Measurements from ENCODE around the gene CLASRP.
A peak's percentile ranks its signal among the peaks of the same experiment; 100 is the strongest.
"Not testable (repeated sequence)": the region's sequence is repeated elsewhere in the genome, so short reads cannot be mapped to it uniquely, and the experiment has no call there.

The CLASRP gene

DNA sequence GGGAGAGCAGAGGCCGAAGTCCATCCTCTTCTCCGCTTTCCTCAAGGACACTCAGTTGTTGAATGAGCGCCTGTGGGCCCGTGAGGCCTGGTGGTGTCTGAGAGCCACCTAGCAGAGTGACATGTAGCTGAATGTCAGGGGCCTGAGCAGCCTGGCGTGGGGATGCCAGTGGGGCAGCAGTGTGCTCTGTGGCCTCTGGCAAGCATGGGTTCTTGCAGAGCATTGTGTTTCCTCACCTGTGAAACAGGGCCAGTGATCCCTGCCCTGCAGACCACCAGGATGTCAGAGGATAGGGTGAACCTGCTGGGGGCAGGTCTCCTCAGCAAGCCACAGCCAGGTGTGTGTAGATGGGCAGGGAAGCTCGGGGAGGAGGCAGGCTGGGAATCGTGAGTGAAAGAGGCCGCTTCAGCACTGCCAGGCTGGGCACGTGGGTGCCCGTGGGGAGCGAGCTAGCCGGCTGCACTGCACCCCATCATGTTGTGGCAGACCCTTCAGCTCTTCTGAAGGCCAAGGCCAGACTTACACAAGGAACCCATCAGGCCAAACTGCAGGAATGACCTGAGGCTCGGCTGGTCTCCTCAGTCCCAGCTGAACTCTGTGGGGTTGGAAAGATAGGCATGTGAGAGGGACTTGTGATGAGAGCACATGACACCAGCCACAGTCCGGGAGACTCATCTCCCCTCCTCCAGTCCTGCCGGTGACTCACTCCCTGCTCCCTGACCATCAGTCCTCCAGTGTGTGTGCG lies 59.1 kb downstream of the CLASRP start:
- DNase-seq, result peak in 9 of 10 donors; percentile 41 to 95 (median 56)
- intact Hi-C loops (cut with DNase I), result no loop called here

DNA sequence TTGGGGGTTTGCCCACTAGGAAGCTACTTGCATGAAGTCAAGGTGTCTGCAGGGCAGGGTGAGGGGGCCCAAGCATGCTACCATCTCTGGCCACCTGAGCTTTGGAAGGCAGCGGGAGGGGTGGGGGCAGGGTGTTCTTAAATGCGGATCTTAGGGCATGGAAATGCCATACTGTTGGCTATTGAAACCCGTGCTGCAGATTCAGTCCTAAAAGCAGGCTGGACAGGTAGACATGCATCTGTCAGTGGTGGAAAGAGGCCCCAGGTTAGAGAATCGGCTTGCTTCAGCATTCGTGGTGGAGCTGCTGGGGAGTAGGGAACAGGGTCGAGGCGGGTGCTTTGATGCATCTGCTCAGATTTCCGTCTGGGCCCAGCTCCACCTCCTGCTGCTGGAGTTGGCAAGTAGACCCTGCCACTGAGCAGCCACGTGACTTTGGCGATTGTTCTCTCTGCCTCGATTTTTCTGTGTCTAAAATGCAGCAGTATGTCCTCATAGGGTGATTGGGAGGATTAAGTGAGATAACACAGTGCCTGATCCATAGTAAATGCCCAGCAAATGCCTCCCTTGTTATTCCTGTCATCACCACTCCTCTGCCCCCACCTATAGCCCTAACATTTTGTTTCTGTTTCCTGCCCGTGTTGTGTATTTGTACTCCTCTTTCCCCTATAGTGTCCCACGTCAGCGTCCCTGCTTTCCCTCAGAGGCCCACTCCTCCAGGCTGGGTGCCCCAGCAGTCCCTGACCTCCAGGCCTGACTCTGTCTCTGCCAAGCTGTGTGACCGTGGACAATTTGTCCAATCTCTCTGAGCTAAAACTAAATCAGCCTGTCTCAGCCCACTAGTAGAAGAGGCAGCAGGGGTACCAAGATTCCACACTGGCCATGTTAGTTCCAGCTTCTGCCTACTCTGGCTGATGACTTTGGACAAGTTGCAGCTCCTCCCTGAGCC lies 59.9 kb downstream of the CLASRP start:
- intact Hi-C loops (cut with DNase I), result no loop called here
- DNase-seq, result peak; percentile 72 to 96 (median 80)

DNA sequence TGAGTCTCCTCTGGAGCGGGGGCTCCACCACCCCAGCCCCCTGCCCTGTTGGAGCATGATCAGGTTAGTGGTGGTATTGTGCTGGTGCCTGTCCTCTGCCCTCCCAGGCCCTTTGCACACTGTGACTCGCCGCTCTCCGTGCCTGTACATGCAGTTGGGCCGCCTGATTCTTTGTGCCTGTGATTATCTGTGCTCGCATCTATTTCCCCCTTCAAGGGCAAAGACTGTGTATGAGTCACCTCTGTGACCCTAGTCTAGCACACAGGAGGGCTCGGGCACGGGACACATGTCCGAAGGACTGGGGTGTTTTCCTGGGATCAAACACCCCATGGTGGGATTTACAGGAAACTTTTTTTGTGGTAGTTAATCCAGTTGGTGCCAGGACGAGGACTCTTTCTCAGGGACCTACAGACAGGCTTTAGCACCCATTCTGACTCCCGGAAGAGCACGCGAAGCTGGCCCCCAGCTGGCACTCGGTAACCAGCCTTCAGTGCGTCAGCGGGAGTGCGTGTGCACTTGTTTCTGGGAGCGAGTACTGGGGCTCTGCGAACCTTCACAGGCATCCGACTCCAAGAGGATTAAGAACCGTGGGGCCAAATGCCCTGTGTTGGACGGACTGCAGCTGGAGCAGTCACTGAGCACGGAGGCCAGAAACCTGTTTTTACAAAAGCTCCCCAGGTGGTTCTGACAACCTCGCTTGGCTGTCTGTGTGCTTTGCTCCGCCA lies 60.8 kb downstream of the CLASRP start:
- intact Hi-C loops (cut with DNase I), result no loop called here
- no peak for DNase-seq

DNA sequence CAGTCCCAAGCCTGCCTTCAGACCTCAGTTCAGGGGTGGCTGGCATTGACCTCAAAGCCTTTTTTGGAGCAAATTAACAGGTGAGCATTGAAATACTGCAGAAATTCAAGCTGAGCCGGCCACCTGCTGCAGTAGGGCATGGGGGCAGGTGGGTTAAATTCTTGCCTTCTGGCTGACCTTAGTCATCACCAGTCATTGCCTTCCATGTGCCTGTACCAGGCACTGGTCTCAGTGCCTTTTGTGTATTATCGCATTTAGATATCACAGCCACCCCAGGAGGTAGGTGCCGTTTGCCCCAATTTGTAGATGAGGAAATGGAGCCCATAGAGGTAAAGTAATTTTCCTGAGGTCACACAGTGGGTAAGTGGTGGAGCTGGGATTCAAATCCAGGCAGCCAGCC lies 61.4 kb downstream of the CLASRP start:
- intact Hi-C loops (cut with DNase I), result no loop called here

DNA sequence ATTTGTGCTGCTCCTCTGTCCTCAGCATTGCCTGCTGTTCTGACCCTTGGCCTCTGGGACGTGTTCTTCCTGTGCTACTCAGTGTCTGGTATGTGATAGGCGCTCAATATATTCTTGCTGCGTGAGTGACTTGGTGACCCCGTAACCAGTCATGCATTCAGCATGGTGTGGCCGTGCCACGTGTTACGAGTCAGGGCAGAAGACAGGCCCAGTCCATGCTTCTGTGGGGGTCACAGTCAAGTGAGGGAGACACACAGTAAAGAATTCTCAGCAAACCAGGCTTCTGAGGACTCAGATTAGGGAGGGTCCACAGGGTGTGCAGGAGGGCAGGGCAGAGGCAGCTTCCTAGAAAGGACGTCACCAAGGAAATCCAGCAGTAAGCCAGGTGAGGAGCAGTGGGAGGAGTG lies 62.0 kb downstream of the CLASRP start:
- intact Hi-C loops (cut with DNase I), result no loop called here
- no peak for DNase-seq

More for the DNA sequence above, 61.4 kb downstream of the CLASRP start:
- no peak for DNase-seq

DNA sequence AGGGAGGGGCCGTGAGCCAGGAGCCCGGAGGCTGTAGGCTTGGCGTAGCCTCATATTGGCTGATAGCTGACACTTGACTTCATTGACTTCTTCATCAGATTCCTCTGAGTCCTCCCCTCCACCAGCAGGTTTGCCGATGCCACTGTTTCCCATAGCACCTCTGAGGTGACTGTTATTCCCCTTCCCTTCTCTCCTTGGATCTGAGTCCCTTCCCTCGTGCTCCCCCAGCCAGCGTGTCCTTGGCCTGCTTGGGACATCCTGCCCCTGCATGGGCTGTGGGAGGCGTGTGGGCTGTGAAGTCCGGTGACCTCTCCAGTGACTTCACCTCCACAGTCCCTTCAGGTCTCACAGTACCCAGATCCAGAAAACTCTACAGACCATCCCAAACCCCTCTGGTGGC lies 63.0 kb downstream of the CLASRP start:
- DNase-seq, result no peak

DNA sequence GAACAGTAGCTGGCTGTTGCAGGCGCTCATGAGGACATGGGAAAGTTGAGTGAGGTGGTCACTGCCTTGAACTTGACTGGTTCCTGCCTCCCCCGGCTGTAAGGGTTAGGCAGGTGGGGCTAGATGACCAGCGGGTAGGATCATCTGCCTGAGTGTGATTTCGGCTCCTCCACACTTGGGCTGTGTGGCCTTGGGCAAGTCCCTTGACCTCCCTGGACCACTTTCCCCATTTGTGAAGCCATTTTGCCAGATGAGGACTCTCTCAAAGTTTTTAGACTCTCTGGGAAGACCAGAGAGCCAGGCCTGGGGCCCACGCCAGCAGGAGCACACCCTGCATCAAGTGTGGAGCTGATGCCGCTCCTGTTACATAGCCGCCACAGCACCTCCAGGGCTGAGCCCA lies 63.6 kb downstream of the CLASRP start:
- no peak for DNase-seq
- intact Hi-C loops (cut with DNase I), result no loop called here

More for the DNA sequence above, 63.0 kb downstream of the CLASRP start:
- intact Hi-C loops (cut with DNase I), result no loop called here

DNA sequence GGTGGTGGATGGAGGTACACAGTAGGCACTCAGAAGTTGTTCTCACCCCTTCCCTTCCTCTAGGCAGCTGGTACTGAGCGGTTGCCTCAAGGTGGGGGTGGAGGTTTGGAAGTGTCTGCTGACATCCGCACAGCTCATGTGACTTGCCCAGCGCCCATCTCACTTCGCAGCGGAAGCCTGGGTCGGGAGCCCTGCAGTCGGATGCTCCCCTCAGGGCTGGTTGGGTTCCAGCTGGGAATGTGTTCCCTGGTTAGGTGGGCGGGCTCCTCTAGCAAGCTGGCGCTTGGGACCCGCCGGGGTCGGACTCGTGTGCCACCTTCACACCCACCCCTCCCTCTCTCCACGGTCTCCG lies 64.3 kb downstream of the CLASRP start:
- DNase-seq, result peak; percentile 19 to 95 (median 74)
- intact Hi-C loops (cut with DNase I), result no loop called here

DNA sequence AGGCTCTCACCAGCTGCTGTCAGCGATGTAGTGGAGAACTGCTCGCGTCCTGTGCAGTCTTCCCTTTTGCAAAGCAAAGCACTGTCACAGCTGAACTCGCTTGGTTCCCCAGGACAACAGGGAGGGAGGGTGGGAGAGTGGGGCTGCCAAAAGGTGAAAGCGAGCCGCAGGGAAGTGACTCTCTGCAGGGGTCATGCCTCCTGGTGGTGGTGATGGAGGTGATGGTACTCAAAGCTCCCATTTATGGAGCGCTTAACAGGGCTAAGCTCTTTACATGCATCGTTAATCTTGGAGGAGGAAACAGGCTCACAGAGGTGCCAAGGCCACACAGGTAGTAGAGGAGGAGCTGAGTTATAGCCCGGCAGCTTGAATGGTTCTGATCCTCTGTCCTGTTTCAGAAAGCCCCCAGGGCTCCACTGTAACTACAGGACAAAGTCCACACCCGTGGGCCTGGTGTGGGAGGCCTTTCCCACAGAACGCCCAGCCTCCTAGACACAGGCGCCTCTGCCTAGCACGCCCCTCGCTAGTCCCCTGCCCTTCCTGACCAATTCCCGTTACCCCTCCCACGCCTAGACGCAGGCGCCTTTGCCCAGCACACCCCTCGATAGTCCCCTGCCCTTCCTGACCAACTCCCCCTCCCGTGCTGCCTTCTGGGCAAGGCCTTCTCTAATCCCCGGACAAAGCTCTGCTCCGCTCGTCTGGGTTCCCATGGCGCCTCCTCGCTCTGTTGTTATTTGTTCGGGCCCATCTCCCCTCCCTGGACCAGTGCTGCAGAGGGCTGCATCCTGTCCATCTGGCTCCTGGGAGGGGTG lies 64.9 kb downstream of the CLASRP start:
- intact Hi-C loops (cut with DNase I), result no loop called here
- DNase-seq, result peak in 1 of 10 donors; percentile 85

DNA sequence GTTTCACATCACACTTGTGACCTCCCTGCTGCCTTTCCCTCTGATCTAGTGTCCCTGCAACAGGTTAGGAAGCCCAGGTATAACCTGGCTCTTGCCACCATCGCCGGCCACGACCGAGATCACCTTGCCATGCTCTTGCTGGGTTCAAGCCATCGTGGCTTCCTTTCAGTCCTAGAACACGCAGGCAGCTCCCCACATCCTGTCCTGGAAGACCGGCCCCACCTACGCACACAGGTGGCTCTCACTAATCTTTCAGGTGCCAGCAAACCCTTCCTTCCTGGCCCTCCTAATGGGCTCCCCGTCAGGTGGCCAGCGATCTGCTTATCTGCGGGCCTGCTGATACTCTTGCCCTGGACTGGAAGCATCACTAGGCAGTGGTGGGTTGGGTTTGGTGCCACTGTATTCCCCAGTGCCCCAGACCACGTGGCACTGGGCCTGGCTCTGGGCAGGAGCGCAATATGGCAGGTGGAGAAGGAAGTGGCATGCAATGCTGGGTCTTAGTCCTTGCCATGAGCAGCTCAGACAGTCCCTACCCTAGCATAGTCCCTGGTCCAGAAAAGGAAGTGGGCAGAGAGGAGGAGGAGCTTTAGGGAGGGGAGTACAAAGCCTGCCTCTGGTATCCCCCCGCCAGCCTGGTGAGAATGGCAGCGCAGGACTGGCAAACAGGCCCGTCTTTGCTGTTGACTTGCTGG lies 66.0 kb downstream of the CLASRP start:
- intact Hi-C loops (cut with DNase I), result no loop called here
- no peak for DNase-seq

DNA sequence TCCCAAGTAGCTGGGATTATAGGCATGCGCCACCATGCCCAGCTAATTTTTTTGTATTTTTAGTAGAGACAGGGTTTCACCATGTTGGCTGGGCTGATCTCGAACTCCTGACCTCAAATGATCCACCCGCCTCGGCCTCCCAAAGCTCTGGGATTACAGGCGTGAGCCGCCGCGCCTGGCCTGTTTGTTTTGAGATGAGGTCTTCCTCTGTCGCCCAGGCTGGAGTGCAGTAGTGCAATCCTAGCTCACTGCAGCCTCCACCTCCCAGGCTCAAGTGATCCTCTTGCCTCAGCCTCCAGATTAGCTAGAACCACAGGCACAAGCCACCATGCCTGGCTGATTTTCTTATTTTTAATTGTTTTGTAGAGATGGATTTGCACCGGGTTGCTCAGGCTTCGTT lies 67.5 kb downstream of the CLASRP start:
- DNase-seq; intact Hi-C loops (cut with DNase I): not testable (repeated sequence)

DNA sequence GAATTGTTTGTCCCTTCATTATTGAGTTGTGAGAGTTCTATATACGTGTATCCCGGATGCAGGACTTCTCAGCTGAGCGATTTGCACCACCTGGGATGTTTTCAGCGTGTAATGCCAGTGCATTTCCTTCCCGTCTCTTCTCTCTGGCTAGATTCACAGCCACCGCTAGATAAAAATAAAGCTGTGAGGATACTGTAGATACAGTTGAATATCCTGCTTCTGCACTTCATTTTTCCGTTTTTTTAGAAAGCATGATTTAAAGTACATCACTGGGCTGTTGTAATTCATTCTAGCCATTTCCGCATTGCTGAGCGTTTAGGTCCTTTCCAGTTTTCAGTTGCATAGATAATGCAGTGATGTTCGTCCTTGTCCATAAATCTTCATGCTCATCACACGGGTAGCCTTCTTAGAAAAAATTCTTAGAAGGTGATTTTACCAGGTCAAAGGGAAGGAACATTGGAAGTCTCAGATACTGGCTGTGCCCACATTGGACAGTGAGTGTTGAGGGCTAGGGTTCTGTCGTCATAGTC lies 68.8 kb downstream of the CLASRP start:
- intact Hi-C loops (cut with DNase I), result no loop called here
- DNase-seq, result no peak

DNA sequence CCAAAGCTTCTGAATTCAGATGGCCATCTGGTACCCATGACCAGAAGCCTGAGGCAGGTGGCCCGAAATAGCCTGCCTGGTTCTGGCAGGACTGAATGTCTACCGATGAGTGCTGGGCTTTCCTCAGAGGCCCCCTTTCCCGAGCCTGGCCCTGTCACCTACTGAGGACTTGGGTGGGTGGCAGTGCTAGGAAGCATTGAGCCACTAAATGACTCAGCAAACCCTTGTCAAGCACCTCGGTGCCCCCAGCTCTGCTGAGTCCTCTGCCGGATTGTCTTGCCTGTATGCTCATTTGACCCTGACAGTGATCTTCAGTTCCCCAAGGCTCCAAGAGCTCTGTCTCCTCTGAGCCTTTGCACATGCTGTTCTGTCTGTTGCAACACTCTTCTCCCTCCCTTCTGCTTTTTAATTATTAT lies 72.0 kb downstream of the CLASRP start:
- DNase-seq, result no peak
- intact Hi-C loops (cut with DNase I), result no loop called here

DNA sequence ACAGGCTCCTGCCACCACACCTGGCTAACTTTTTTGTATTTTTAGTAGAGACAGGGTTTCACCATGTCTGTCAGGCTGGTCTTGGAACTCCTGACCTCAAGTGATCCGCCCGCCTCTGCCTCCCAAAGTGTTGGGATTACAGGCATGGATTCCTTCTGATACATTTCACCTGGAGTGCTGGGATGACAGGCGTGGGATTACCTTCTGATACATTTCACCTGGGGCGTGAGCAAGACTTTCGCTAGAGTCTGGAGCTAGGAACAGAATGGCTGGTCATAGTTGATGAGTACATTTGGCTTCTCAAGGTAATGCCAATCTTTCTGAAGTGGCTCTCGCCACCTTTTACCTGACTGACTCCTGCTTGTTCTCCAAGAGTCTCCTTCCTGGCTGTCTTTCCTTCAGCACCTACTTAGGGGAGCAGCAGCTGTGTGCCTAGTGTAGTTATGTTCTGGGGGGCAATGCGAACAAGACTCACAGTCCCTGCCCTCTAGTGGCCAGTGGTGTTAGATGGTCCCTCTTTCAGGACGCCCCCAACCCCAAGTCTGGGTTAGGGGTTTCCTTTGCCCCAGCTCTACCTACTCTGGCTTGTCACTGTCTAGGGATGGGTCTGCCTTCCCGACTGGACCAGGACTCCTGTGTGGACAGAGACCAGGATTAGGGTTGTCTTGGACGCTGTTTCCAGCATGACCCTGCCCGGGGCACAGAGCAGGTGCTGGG lies 73.4 kb downstream of the CLASRP start:
- DNase-seq, result no peak

DNA sequence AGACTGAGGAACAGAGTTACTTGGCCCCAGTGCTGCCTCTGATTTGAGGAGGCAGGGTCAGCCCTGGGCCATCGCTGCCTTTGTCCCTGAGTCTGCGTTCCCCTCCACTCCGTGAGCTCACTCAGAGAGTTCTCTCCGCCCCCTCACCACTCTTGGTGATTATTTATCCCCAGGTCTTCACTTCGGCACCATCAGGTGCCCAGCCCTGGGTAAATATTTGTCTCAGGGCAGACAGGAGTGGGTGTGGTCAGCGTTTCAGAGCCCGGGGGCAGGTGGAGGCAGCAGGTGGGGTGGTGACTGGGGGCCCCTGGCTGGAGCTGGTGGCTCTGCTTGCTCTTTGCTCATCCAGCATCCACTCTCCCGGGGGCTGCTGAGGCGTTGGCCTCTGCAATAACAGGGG lies 74.8 kb downstream of the CLASRP start:
- intact Hi-C loops (cut with DNase I), result no loop called here
- DNase-seq, result no peak

More for the DNA sequence above, 73.4 kb downstream of the CLASRP start:
- intact Hi-C loops (cut with DNase I), result no loop called here

DNA sequence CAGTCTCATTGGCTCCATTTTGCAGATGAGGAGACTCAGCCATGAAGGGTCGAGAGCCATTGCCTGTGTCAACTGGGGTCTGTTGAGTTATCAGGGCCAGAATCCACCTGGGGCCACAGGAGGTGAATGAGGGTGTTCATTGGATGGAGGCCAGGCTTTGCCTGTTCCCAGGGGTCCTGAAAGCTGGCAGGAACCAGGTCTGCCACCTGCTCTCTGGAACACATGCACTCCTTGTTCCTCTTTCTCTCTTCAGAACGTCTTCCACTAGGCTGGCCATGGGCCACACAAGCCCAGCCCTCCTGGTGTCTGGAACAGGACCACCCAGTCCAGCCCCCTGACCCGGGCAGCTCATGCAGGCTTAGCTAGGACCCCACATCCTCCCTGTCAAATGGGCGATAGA lies 75.3 kb downstream of the CLASRP start:
- DNase-seq, result peak in 1 of 10 donors; percentile 75
- intact Hi-C loops (cut with DNase I), result no loop called here

DNA sequence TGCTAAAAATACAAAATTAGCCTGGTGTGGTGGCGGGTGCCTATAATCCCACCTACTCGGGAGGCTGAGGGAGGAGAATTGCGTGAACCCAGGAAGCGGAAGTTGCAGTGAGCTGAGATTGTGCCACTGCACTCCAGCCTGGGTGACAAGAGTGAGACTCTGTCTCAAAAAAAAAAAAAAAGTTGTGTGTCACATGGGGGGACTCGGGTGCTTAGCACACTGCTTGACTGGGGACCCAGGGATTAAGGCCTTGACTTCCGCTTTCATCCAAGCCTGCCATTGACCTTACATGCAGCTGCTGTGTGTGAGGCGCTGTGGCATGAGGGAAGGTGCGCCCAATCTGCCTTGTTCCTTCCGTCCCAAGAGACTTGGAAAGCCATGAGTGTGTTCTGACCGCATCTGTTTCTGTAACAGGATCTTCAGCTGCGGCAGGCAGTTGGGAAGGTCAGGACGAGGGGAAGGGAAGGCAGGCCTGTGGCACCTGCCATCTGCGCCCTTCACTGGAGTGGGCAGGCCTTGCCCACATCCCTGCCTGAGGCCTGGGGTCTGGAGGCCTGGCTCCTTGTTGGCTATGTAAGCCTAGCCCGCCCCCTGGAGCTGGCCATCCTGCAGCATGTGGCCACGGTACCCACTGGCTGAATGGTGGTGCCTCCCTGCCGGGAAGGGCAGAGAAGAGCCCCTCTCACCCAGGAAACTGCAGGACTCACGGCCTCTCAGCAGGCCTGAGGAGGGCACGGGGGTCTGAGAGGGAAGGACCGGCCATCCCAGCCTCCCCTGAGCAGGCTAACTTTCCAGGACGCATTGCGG lies 77.2 kb downstream of the CLASRP start:
- no peak for DNase-seq

DNA sequence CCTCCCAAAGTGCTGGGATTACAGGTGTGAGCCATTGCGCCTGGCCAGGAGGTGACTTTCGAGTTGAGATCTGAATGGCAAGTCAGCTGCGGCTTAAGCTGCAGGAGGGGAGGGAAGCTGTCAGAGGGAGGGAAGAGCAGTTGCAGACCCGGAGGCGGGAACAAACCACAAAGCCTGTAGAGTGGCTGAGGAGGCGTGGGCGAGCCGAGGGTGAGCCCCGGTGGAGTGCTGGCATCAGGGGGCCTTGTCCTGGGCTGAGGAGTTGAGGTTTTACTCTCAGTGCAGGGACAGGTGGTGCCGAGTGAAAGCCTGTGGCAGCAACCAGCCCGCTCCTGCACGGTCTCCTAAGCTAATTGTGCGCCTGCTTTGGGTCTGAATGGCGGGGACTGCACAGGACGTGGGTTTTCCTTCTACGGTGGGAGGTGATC lies 78.3 kb downstream of the CLASRP start:
- intact Hi-C loops (cut with DNase I), result no loop called here
- DNase-seq, result peak in 1 of 10 donors; percentile 82

More for the DNA sequence above, 77.2 kb downstream of the CLASRP start:
- intact Hi-C loops (cut with DNase I), result no loop called here

Measured in posterior cingulate gyrus (tissue), 11 donors.